OCI-LY3 (cell line): ENCODE results near the gene TMEM129.
A peak's percentile ranks its signal among the peaks of the same experiment; 100 is the strongest.

ENCODE experiments used
- H2AFZ ChIP-seq: fragments of 200-600, 300-600 bp; shearing (Covaris generic); 2 replicates; pipeline ENCODE4 v1.6.0; 2014; ENCODE audit warnings: antibody characterized with exemption, low read depth, low read length
- H3K27ac ChIP-seq: fragments of 200-600, 300-600 bp; sonication (generic); 2 replicates; pipeline ENCODE4 v1.5.1; 2014; ENCODE audit warnings: mild to moderate bottlenecking, low read length, moderate library complexity, mixed read lengths
- H3K27me3 ChIP-seq: fragments of 200-600, 300-600 bp; sonication (generic); 2 replicates; pipeline ENCODE4 v1.6.1; 2014; ENCODE audit warnings: low read depth, low read length, mixed read lengths
- H3K36me3 ChIP-seq: fragments of 200-600, 300-600 bp; sonication (generic); replicated peaks from 2 replicates; pipeline ENCODE3; 2014; ENCODE audit warnings: low read depth, low read length, mixed read lengths
- H3K4me1 ChIP-seq: fragments of 300-600, 200-600 bp; sonication (generic); 2 replicates; pipeline ENCODE4 v1.6.1; 2014; ENCODE audit warnings: low read length, mixed read lengths
- H3K4me2 ChIP-seq: fragments of 200-600, 300-600 bp; sonication (generic); 2 replicates; pipeline ENCODE4 v1.6.1; 2014; ENCODE audit warnings: low read length, mixed read lengths
- H3K4me3 ChIP-seq: fragments of 300-600, 200-600 bp; sonication (generic); 2 replicates; pipeline ENCODE4 v1.5.1; 2014; ENCODE audit warnings: antibody characterized with exemption, mild to moderate bottlenecking, low read length, moderate library complexity
- H3K79me2 ChIP-seq: fragments of 300-600, 200-600 bp; shearing (Covaris generic); 2 replicates; pipeline ENCODE4 v1.6.1; 2014; ENCODE audit warnings: mild to moderate bottlenecking, low read length, mixed read lengths
- H3K9ac ChIP-seq: fragments of 300-600, 200-600 bp; shearing (Covaris generic); 2 replicates; pipeline ENCODE4 v1.6.0; 2014; ENCODE audit warnings: mild to moderate bottlenecking, low read length, moderate library complexity
- H3K9me3 ChIP-seq: fragments of 200-600, 300-600 bp; shearing (Covaris generic); 2 replicates; pipeline ENCODE4 v1.6.1; 2014; ENCODE audit warnings: low read length, mixed read lengths; ENCODE audit not compliant: insufficient read depth
- H4K20me1 ChIP-seq: fragments of 200-600, 300-600 bp; sonication (generic); 2 replicates; pipeline ENCODE4 v1.6.1; 2016; ENCODE audit warnings: low read length, mixed read lengths; ENCODE audit not compliant: insufficient read depth
- EZH2phosphoT487 ChIP-seq: fragments of 200-600 bp; shearing (Covaris generic); IDR thresholded peaks from 2 replicates; pipeline ENCODE4 v1.6.1; 2018; ENCODE audit warnings: antibody characterized with exemption, mixed run types, low read depth
- TF ChIP-seq, protein P1 (sequence below): fragments of 200-600, 300-600 bp; sonication (generic); IDR thresholded peaks from 2 replicates; pipeline ENCODE4 v1.5.1; 2014; ENCODE audit warnings: antibody characterized with exemption, low read length, low read depth

The TMEM129 gene

GRCh38 chr4:1721003-1721665, at the start of gene TMEM129, which contains the start of gene TACC3:
Gene TMEM129, minus strand, starts transcription at chr4:1721323. Its CDS starts 486 bp downstream, at chr4:1720837.
Gene TACC3, plus strand, starts transcription at chr4:1721521. Its CDS starts 1,901 bp downstream, at chr4:1723422.
- Histone ChIP-seq H3K4me3 (peak within 1 kb of the TSS; percentile 98), H3K4me1 (peaks cover 27% of the 10 kb centered on the region), H3K4me2 (peak within 1 kb of the TSS; percentile 99), H3K27ac (peak within 1 kb of the TSS; percentile 69), H3K36me3 (peaks cover 26% of the 10 kb centered on the region), H3K9me3 (no peaks in the 10 kb centered on the region), H2AFZ (no peak within 1 kb of the TSS; the same call in 1 of the 2 replicates), H3K9ac (peak within 1 kb of the TSS; percentile 98), H3K79me2 (peaks cover 84% of the 10 kb centered on the region), H4K20me1 (0 out of 2 replicates have a peak, but pooled peaks cover 9% of the 10 kb centered on the region), H3K27me3 (no peaks in the 10 kb centered on the region)
- TF ChIP-seq EZH2phosphoT487: no peak
- TF ChIP-seq, protein P1, sequence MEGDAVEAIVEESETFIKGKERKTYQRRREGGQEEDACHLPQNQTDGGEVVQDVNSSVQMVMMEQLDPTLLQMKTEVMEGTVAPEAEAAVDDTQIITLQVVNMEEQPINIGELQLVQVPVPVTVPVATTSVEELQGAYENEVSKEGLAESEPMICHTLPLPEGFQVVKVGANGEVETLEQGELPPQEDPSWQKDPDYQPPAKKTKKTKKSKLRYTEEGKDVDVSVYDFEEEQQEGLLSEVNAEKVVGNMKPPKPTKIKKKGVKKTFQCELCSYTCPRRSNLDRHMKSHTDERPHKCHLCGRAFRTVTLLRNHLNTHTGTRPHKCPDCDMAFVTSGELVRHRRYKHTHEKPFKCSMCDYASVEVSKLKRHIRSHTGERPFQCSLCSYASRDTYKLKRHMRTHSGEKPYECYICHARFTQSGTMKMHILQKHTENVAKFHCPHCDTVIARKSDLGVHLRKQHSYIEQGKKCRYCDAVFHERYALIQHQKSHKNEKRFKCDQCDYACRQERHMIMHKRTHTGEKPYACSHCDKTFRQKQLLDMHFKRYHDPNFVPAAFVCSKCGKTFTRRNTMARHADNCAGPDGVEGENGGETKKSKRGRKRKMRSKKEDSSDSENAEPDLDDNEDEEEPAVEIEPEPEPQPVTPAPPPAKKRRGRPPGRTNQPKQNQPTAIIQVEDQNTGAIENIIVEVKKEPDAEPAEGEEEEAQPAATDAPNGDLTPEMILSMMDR: no peak

DNA sequence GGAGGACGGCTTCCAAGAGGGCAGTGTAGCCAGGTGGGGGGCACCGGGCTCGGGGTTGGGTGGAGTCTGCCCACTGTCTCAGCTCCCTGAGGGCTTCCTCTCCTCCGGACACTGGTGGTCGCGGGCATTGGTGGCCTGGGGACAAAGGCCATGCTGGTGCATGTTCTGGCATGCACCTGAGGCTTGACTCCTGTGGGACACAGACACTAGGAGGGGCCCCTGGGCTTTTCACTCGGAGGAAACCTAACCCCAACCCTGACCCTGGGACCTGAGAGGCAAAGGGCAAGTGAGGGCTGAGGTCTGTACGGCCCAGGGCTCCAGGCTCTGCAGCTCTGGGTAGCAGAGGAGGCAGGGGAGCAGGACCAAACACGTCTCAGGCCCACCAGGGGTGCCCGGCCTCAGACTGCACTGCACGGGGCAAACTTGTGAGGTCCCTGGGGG, 49.7 kb upstream of the TMEM129 start:
- no peak overlapping the region for H3K4me2 ChIP-seq
- TF ChIP-seq, protein P1: no peak
- no peak for TF ChIP-seq EZH2phosphoT487

DNA sequence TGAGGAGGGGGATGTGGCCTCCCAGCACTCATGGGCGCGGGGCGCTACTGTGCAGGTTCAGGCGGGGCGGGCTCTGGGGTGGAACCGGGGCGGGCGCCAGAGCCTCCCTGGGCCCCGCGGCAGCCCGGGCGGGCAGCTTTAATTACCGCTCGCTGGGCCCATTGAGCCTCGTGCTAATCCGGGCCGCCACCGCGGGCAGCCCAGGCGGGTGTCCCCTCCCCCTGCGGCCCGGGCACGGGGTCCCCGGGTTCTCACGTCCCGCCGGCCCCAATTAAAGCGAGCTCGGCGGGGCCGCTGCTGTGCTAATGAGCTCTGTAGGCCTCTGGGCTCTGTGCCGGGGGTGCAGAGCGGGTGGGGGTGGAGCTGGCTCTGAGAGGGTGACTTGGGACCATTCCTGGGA, 49.1 kb upstream of the TMEM129 start:
- Histone ChIP-seq H2AFZ (no peak overlapping the region), H3K27ac (no peak overlapping the region), H3K4me1 (peaks cover 10% of the 10 kb centered on the region; the same call in 1 of the 2 replicates), H3K79me2 (no peaks in the 10 kb centered on the region), H3K9me3 (no peaks in the 10 kb centered on the region), H3K27me3 (peaks cover 6% of the 10 kb centered on the region; the same call in 1 of the 2 replicates), H3K4me3 (no peak overlapping the region), H4K20me1 (no peaks in the 10 kb centered on the region), H3K4me2 (no peak overlapping the region), H3K9ac (no peak overlapping the region), H3K36me3 (no peaks in the 10 kb centered on the region)
- TF ChIP-seq, protein P1: no peak
- no peak for TF ChIP-seq EZH2phosphoT487

More for the DNA sequence above, 49.7 kb upstream of the TMEM129 start:
- no peak overlapping the region for H2AFZ ChIP-seq
- H3K4me1 ChIP-seq: peaks cover 9% of the 10 kb centered on the region; the same call in 1 of the 2 replicates
- no peaks in the 10 kb centered on the region for H3K36me3 ChIP-seq
- H3K79me2 ChIP-seq: no peaks in the 10 kb centered on the region
- H4K20me1 ChIP-seq: no peaks in the 10 kb centered on the region
- no peak overlapping the region for H3K4me3 ChIP-seq
- peaks cover 6% of the 10 kb centered on the region; the same call in 1 of the 2 replicates for H3K27me3 ChIP-seq
- no peak overlapping the region for H3K27ac ChIP-seq
- H3K9ac ChIP-seq: no peak overlapping the region
- no peaks in the 10 kb centered on the region for H3K9me3 ChIP-seq

GRCh38 chr4:1769692-1770091, 48.6 kb upstream of the TMEM129 start:
- TF ChIP-seq, protein P1: no peak
- TF ChIP-seq EZH2phosphoT487: no peak
- no peak overlapping the region for H3K9ac ChIP-seq
- H3K27ac ChIP-seq: no peak overlapping the region
- H3K27me3 ChIP-seq: peaks cover 6% of the 10 kb centered on the region; the same call in 1 of the 2 replicates
- no peak overlapping the region for H2AFZ ChIP-seq
- peaks cover 10% of the 10 kb centered on the region; the same call in 1 of the 2 replicates for H3K4me1 ChIP-seq
- no peak overlapping the region for H3K4me3 ChIP-seq
- no peaks in the 10 kb centered on the region for H3K36me3 ChIP-seq
- H3K9me3 ChIP-seq: no peaks in the 10 kb centered on the region
- no peak overlapping the region for H3K4me2 ChIP-seq
- H4K20me1 ChIP-seq: no peaks in the 10 kb centered on the region
- no peaks in the 10 kb centered on the region for H3K79me2 ChIP-seq
